ENCODE measurements around the gene PI4KB.

PI4KB gene

GRCh38 chr1:151314137-151314875, 12.9 kb downstream of the PI4KB start:
- no peak overlapping the region for H3K9ac ChIP-seq (ENCODE audit: low read length)
- H3K4me1 ChIP-seq (ENCODE audit: control insufficient read depth, insufficient read depth, low read length) = peaks cover 32% of the 10 kb centered on the region
- H3K36me3 ChIP-seq (ENCODE audit: control insufficient read depth, insufficient read depth, low read length) = peaks cover 13% of the 10 kb centered on the region
- no peak overlapping the region for H3K4me3 ChIP-seq (ENCODE audit: low read length)
- no peaks in the 10 kb centered on the region for H3K9me3 ChIP-seq (ENCODE audit: control insufficient read depth, low read length)
- no peaks in the 10 kb centered on the region for H3K27me3 ChIP-seq (ENCODE audit: control insufficient read depth, insufficient read depth, low read length)

DNA sequence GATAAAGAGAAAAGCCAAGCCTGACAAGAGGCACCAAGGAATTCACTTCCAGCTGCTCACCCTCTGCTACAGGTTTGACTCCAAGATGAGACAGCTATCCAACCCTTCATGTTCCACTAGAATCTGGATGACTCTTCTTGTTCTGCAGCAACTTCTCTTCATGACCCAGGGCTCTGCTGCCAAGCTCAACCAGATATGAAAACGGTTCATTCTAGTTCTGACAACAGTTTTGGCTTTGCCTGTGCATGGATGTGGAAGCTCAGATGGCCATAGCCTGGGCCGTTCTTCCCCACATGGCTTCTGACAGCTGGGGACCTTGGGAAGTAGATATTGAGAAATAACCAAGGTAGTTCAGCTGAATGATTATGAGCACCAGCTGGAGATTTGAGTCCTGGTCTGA, 13.7 kb downstream of the PI4KB start:
- Histone ChIP-seq H3K4me3 (ENCODE audit: low read length) (no peak overlapping the region), H3K9me3 (ENCODE audit: control insufficient read depth, low read length) (no peaks in the 10 kb centered on the region), H3K4me1 (ENCODE audit: control insufficient read depth, insufficient read depth, low read length) (peaks cover 32% of the 10 kb centered on the region), H3K27me3 (ENCODE audit: control insufficient read depth, insufficient read depth, low read length) (no peaks in the 10 kb centered on the region), H3K36me3 (ENCODE audit: control insufficient read depth, insufficient read depth, low read length) (peaks cover 13% of the 10 kb centered on the region), H3K9ac (ENCODE audit: low read length) (no peak overlapping the region)

GRCh38 chr1:151312826-151313225, 14.4 kb downstream of the PI4KB start:
- peaks cover 32% of the 10 kb centered on the region for H3K4me1 ChIP-seq (ENCODE audit: control insufficient read depth, insufficient read depth, low read length)
- no peak overlapping the region for H3K9ac ChIP-seq (ENCODE audit: low read length)
- no peaks in the 10 kb centered on the region for H3K9me3 ChIP-seq (ENCODE audit: control insufficient read depth, low read length)
- no peak overlapping the region for H3K4me3 ChIP-seq (ENCODE audit: low read length)
- H3K27me3 ChIP-seq (ENCODE audit: control insufficient read depth, insufficient read depth, low read length) = no peaks in the 10 kb centered on the region
- peaks cover 13% of the 10 kb centered on the region for H3K36me3 ChIP-seq (ENCODE audit: control insufficient read depth, insufficient read depth, low read length)

- Histone ChIP-seq H3K4me3 (ENCODE audit: low read length) (no peak overlapping the region), H3K4me1 (ENCODE audit: control insufficient read depth, insufficient read depth, low read length) (peaks cover 32% of the 10 kb centered on the region), H3K9me3 (ENCODE audit: control insufficient read depth, low read length) (no peaks in the 10 kb centered on the region), H3K36me3 (ENCODE audit: control insufficient read depth, insufficient read depth, low read length) (peaks cover 15% of the 10 kb centered on the region), H3K27me3 (ENCODE audit: control insufficient read depth, insufficient read depth, low read length) (no peaks in the 10 kb centered on the region), H3K9ac (ENCODE audit: low read length) (no peak overlapping the region)
Measured at GRCh38 chr1:151312411-151312810, 14.8 kb downstream of the PI4KB start.

DNA sequence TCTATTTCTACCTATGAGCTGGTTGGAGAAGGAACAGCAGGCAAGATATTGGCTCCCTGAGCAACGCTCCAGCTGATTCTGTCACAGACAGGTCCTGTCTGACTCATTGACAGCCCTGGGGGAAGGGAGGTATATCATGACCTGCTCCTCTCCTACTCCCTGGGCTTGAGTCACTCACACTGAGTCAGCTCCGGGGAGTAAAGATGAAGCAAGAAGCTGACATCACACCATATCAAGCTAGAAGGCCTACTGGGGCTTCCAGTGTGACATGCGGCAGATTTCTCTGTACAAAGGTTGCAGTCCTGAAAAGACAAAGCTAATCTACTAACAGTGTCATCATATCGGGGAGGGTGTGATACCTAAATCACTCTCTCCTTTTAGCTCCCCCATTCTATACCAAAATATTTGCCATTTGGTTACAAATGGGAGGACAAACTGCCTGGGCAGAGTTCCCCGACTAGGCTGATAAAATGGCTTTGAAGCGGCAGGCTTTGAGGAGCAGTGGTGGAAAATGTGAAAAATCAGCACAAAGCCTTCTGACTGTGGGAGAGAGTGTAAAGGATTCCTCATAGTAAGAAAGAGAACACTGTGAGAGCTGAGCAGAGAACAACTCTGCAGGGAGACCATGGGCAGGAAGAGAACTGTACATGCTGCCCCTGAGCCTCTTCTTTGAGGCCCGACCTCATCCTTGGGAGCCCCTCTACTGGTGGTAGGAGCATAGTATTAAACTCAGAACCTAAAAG, 15.5 kb downstream of the PI4KB start:
- Histone ChIP-seq H3K4me3 (ENCODE audit: low read length) (no peak overlapping the region), H3K4me1 (ENCODE audit: control insufficient read depth, insufficient read depth, low read length) (peaks cover 32% of the 10 kb centered on the region), H3K9ac (ENCODE audit: low read length) (no peak overlapping the region)

GRCh38 chr1:151311011-151311410, 16.2 kb downstream of the PI4KB start:
- H3K9me3 ChIP-seq (ENCODE audit: control insufficient read depth, low read length) = no peaks in the 10 kb centered on the region
- no peak overlapping the region for H3K4me3 ChIP-seq (ENCODE audit: low read length)
- no peaks in the 10 kb centered on the region for H3K27me3 ChIP-seq (ENCODE audit: control insufficient read depth, insufficient read depth, low read length)
- peaks cover 32% of the 10 kb centered on the region for H3K4me1 ChIP-seq (ENCODE audit: control insufficient read depth, insufficient read depth, low read length)
- H3K36me3 ChIP-seq (ENCODE audit: control insufficient read depth, insufficient read depth, low read length) = peaks cover 17% of the 10 kb centered on the region
- no peak overlapping the region for H3K9ac ChIP-seq (ENCODE audit: low read length)

More for the DNA sequence above, 15.5 kb downstream of the PI4KB start:
- Histone ChIP-seq H3K36me3 (ENCODE audit: control insufficient read depth, insufficient read depth, low read length) (peaks cover 18% of the 10 kb centered on the region), H3K27me3 (ENCODE audit: control insufficient read depth, insufficient read depth, low read length) (no peaks in the 10 kb centered on the region), H3K9me3 (ENCODE audit: control insufficient read depth, low read length) (no peaks in the 10 kb centered on the region)

DNA sequence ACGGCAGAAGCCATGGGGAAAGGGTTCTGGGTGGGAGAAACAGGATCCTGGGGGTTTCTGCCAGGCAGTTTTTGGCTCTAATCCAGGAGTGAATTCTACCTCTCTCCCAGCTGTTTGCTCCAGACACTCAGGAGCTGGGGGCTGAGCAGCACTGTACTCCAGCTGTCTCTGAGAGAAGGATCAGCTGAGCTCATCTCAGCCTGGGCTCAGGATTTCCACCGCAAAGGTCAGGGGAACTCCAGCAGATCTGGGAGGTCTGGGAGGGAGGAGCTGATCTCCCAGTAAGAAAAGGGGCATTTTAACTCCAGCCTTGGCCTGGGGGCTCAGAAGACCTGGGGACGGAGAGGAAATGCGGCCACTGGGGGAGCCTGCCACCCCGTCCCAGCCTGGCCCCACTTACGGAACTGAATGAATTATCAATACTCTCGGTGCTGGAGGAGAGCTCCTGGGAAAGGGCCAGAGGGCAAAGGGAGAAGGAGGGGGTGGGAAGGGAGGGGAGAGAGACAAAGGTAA, 17.3 kb downstream of the PI4KB start:
- Histone ChIP-seq H3K4me1 (ENCODE audit: control insufficient read depth, insufficient read depth, low read length) (peaks cover 32% of the 10 kb centered on the region), H3K9ac (ENCODE audit: low read length) (no peak overlapping the region), H3K36me3 (ENCODE audit: control insufficient read depth, insufficient read depth, low read length) (peaks cover 24% of the 10 kb centered on the region), H3K27me3 (ENCODE audit: control insufficient read depth, insufficient read depth, low read length) (no peaks in the 10 kb centered on the region), H3K4me3 (ENCODE audit: low read length) (no peak overlapping the region), H3K9me3 (ENCODE audit: control insufficient read depth, low read length) (no peaks in the 10 kb centered on the region)

DNA sequence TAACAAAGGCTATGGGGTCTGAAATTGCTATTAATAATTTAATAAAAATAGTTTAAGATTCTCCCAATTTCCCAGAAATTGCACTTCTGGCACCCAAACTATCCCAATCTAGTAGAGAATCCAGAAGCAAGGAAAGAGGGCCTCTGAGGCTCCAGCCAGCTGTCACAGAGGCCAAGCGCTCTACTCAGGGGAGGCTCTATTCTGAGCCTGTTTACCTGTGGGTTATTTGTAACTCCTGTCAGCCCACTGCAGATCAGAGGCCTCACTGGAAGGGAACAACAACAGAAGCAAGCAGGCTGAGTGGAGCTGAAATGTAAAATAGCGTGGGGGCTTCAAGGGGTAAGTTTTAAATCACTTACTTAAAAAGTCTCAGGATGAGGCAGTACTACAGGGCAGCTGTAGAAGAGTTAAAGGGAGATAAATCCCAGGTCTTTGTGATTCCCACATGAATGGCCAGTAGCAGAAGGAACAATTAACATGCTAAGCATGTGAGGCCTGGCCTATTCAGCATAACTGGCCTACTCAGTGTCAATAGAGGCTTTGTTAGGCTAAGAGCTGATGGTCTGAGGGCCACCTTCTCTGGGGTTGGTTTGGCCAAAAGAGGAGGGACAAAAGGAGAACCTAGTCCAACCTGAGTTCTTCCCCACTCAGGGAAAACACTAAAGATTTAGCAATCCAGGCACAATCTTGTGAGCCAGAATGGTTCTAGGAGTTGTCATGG, 32.3 kb downstream of the PI4KB start:
- Histone ChIP-seq H3K4me1 (ENCODE audit: control insufficient read depth, insufficient read depth, low read length) (no peaks in the 10 kb centered on the region), H3K36me3 (ENCODE audit: control insufficient read depth, insufficient read depth, low read length) (peaks cover 33% of the 10 kb centered on the region), H3K9me3 (ENCODE audit: control insufficient read depth, low read length) (no peaks in the 10 kb centered on the region)

DNA sequence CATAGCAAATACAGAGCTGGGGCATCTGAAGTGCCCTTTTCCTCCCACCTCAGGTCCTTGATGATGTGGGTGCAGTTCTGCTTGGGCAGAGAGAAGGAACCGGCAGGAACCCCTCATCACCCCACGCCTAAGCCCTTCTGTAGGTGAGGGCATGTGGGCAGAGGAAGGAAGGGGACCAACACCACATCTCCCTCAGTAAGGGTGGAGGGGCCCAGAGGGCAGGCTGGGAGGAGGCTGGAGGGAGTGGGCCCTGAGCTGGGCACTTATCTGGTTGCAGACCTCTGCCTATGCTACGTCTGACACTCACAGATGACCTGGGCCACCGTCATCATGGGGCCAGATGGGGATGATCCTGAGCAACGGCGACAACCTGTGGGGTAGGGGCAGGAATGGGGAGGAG, 34.1 kb downstream of the PI4KB start:
- no peak overlapping the region for H3K9ac ChIP-seq (ENCODE audit: low read length)
- H3K4me3 ChIP-seq (ENCODE audit: low read length) = no peak overlapping the region
- no peaks in the 10 kb centered on the region for H3K27me3 ChIP-seq (ENCODE audit: control insufficient read depth, insufficient read depth, low read length)
- peaks cover 39% of the 10 kb centered on the region for H3K36me3 ChIP-seq (ENCODE audit: control insufficient read depth, insufficient read depth, low read length)
- no peaks in the 10 kb centered on the region for H3K4me1 ChIP-seq (ENCODE audit: control insufficient read depth, insufficient read depth, low read length)
- H3K9me3 ChIP-seq (ENCODE audit: control insufficient read depth, low read length) = no peaks in the 10 kb centered on the region

More for the DNA sequence above, 32.3 kb downstream of the PI4KB start:
- Histone ChIP-seq H3K27me3 (ENCODE audit: control insufficient read depth, insufficient read depth, low read length) (no peaks in the 10 kb centered on the region), H3K4me3 (ENCODE audit: low read length) (no peak overlapping the region), H3K9ac (ENCODE audit: low read length) (no peak overlapping the region)

DNA sequence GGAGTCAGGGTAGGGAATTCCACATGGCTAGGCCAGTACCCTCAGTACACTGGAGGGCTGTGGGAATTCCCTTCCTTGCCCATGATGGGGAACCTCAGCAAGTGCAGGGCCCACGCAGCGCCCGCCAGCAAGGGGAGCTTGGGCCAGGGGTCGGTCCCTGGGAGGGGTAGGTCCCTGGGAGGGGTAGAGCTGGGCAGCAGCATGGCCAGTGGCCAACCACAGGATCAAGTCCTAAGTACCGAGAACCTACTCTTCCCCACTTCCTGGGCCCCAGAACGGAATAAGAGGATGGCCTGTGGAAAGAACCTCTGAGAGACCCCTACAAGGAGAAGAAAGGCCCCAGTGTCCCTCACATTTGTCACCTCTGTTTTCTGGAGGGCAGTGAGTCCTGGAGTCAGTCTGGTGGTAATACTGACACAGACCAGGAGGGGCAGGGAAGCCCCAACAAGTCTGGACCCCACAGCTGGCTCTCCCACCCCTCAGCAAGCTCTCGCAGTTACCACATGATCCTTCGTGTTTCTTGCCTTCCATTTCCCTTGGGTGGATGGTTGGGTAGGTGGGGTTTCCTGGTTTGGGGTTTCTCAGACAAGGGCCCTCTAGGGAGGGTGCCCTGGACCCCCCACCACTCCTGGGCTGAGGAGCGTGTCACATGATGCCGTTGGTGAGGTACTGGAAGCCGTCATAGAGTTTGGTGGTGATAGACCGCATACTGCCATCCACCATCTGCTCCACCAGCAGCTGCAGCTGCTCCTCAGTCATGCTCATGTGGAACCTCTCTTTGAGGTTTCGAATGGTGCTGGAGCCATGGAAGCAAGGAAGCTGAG, 34.8 kb downstream of the PI4KB start:
- H3K36me3 ChIP-seq (ENCODE audit: control insufficient read depth, insufficient read depth, low read length) = peaks cover 35% of the 10 kb centered on the region
- no peaks in the 10 kb centered on the region for H3K9me3 ChIP-seq (ENCODE audit: control insufficient read depth, low read length)
- H3K27me3 ChIP-seq (ENCODE audit: control insufficient read depth, insufficient read depth, low read length) = no peaks in the 10 kb centered on the region
- H3K4me1 ChIP-seq (ENCODE audit: control insufficient read depth, insufficient read depth, low read length) = no peaks in the 10 kb centered on the region
- H3K4me3 ChIP-seq (ENCODE audit: low read length) = no peak overlapping the region
- no peak overlapping the region for H3K9ac ChIP-seq (ENCODE audit: low read length)

GRCh38 chr1:151290709-151291303, 36.4 kb downstream of the PI4KB start:
- H3K4me3 ChIP-seq (ENCODE audit: low read length) = no peak overlapping the region
- H3K9me3 ChIP-seq (ENCODE audit: control insufficient read depth, low read length) = no peaks in the 10 kb centered on the region
- no peaks in the 10 kb centered on the region for H3K27me3 ChIP-seq (ENCODE audit: control insufficient read depth, insufficient read depth, low read length)
- no peak overlapping the region for H3K9ac ChIP-seq (ENCODE audit: low read length)
- no peaks in the 10 kb centered on the region for H3K4me1 ChIP-seq (ENCODE audit: control insufficient read depth, insufficient read depth, low read length)
- peaks cover 42% of the 10 kb centered on the region for H3K36me3 ChIP-seq (ENCODE audit: control insufficient read depth, insufficient read depth, low read length)
